Osteocyte (in vitro differentiated cells): ENCODE measurements around the gene CAMK2B. TPM values are rescaled to one million over a fixed set of nuclear protein-coding genes. Genes with fewer than 3 reads are reported as not detected.
"Not testable (repeated sequence)": the region's sequence is repeated elsewhere in the genome, so short reads cannot be mapped to it uniquely, and the experiment has no call there.

Experiments
- DNase-seq: peaks from one replicate; pipeline ENCODE4 v3.0.0; 2021; ENCODE audit warnings: mixed read lengths; ENCODE audit not compliant: unreplicated experiment; ENCODE audit errors: extremely low spot score
- H3K27ac Mint-ChIP-seq: one replicate; pipeline ENCODE4 v1.8.0; 2021; ENCODE audit warnings: mild to moderate bottlenecking, mixed read lengths; ENCODE audit not compliant: unreplicated experiment
- H3K27me3 Mint-ChIP-seq: one replicate; pipeline ENCODE4 v1.8.0; 2021; ENCODE audit warnings: mixed read lengths; ENCODE audit not compliant: unreplicated experiment
- H3K36me3 Mint-ChIP-seq: one replicate; pipeline ENCODE4 v1.8.0; 2021; ENCODE audit warnings: mixed read lengths; ENCODE audit not compliant: unreplicated experiment
- H3K4me1 Mint-ChIP-seq: one replicate; pipeline ENCODE4 v1.8.0; 2021; ENCODE audit warnings: mixed read lengths; ENCODE audit not compliant: unreplicated experiment
- H3K4me3 Mint-ChIP-seq: one replicate; pipeline ENCODE4 v1.8.0; 2021; ENCODE audit warnings: mild to moderate bottlenecking, moderate library complexity, mixed read lengths; ENCODE audit not compliant: unreplicated experiment
- H3K9me3 Mint-ChIP-seq: one replicate; pipeline ENCODE4 v1.8.0; 2021; ENCODE audit warnings: mixed read lengths; ENCODE audit not compliant: unreplicated experiment
- total RNA-seq: library from RNA; stranded (reverse); gene quantifications from 2 replicates; pipeline ENCODE4 v1.2.1, GENCODE V29; 2021
- TF ChIP-seq, protein P1 (sequence below): fragments of 200-600 bp; sonication (generic); IDR thresholded peaks from 2 replicates; pipeline ENCODE4 v1.5.0; 2021; ENCODE audit warnings: antibody characterized with exemption, mild to moderate bottlenecking, moderate library complexity

CAMK2B gene
- total RNA-seq, 1 donor from 2014 or later, result not detected

DNA sequence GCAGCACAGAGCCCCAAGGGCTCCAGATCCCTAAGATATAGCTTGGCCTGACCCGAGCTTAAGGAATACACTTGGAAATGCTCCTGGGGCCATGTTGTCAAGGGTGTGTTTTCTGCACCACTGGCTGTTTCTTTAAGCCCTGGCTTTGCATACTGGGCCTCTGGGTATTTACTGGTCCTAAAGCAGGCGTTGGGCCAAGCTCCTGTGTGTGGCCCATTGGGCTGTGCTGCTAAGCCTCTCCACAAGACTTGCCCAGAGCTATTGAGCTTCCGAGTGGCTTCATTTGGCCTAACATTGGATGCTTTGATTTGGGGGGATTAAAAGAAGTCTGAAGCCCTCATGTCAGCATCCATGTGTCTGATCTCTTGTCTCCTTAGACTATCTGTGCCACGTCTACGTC is 119.4 kb downstream of the CAMK2B start:
- Mint-ChIP-seq H3K27me3 (no peaks in the 10 kb centered on the region), H3K27ac (no peak overlapping the region), H3K36me3 (peaks cover 39% of the 10 kb centered on the region), H3K4me1 (peaks cover 22% of the 10 kb centered on the region), H3K4me3 (no peak overlapping the region), H3K9me3 (no peaks in the 10 kb centered on the region)
- TF ChIP-seq, protein P1, sequence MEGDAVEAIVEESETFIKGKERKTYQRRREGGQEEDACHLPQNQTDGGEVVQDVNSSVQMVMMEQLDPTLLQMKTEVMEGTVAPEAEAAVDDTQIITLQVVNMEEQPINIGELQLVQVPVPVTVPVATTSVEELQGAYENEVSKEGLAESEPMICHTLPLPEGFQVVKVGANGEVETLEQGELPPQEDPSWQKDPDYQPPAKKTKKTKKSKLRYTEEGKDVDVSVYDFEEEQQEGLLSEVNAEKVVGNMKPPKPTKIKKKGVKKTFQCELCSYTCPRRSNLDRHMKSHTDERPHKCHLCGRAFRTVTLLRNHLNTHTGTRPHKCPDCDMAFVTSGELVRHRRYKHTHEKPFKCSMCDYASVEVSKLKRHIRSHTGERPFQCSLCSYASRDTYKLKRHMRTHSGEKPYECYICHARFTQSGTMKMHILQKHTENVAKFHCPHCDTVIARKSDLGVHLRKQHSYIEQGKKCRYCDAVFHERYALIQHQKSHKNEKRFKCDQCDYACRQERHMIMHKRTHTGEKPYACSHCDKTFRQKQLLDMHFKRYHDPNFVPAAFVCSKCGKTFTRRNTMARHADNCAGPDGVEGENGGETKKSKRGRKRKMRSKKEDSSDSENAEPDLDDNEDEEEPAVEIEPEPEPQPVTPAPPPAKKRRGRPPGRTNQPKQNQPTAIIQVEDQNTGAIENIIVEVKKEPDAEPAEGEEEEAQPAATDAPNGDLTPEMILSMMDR, result no peak
- no peak for DNase-seq

DNA sequence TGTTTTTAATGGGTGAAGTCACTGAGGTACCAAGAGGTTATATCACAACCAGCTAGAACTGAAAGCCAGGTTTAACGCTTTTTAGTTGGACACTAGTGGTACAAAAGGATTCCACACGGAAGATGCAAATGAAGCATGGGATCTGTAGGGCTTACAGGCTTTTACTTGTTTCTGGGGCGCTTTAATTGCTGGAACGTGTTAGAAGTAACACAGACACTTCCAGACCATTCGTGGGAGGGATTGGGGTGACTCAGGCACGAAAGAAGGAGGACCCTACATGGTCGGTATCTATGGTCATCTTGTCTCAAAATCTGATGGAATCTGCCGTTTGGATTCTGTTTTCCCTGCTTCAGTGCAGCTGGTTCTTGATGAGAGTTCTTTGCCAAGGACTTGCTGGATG is 123.6 kb downstream of the CAMK2B start:
- DNase-seq, result no peak
- TF ChIP-seq, protein P1, result no peak
- peaks cover 16% of the 10 kb centered on the region for H3K36me3 Mint-ChIP-seq
- peaks cover 22% of the 10 kb centered on the region for H3K4me1 Mint-ChIP-seq
- peak overlapping the region; percentile 65 for H3K27ac Mint-ChIP-seq
- no peaks in the 10 kb centered on the region for H3K9me3 Mint-ChIP-seq
- H3K27me3 Mint-ChIP-seq, result peaks cover 10% of the 10 kb centered on the region
- H3K4me3 Mint-ChIP-seq, result peak overlapping the region; percentile 80

- TF ChIP-seq, protein P1, result peak; percentile 61
- Mint-ChIP-seq H3K4me3 (peak within 1 kb of the TSS; percentile 80), H3K27me3 (peaks cover 13% of the 10 kb centered on the region), H3K36me3 (peaks cover 13% of the 10 kb centered on the region), H3K27ac (peak within 1 kb of the TSS; percentile 65), H3K9me3 (no peaks in the 10 kb centered on the region), H3K4me1 (peaks cover 22% of the 10 kb centered on the region)
- peak; percentile 94 for DNase-seq
These were observed 124.5 kb downstream of the CAMK2B start, which contains the start of gene YKT6 for GRCh38 chr7:44200699-44201461. Gene YKT6 (plus strand): TSS chr7:44200978. CDS start chr7:44201136, 158 bp downstream.

GRCh38 chr7:44200163-44200562 is 125.2 kb downstream of the CAMK2B start:
- not testable (repeated sequence) for H3K27ac Mint-ChIP-seq, H3K36me3 Mint-ChIP-seq, DNase-seq, H3K9me3 Mint-ChIP-seq
- H3K4me1 Mint-ChIP-seq, result peaks cover 22% of the 10 kb centered on the region
- H3K27me3 Mint-ChIP-seq, result peaks cover 13% of the 10 kb centered on the region
- H3K4me3 Mint-ChIP-seq, result peak overlapping the region; percentile 42

DNA sequence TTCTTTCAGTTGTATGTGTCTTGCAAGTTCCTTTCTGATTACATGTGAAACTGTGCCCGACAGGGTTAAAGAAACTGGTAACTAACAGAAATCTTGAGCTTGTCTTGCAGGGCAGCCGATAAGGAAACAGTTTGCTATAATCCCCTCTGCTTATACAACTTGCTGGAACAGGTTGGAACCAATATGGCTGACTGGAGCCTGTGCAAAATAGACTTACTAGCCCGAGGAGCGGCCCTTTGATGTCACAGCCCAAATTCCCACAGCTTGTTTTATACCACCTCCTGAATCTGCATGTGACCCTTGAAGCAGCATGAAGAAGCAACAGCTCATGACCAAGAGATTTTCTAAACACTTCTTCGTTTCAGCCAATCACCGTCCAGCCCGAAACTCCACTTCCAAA is 127.9 kb downstream of the CAMK2B start:
- peaks cover 11% of the 10 kb centered on the region for H3K4me1 Mint-ChIP-seq
- peaks cover 21% of the 10 kb centered on the region for H3K27me3 Mint-ChIP-seq
- no peak overlapping the region for H3K4me3 Mint-ChIP-seq

More for the DNA sequence above, 127.9 kb downstream of the CAMK2B start:
- no peak for DNase-seq
- H3K27ac Mint-ChIP-seq, result no peak overlapping the region
- TF ChIP-seq, protein P1, result no peak
- H3K9me3 Mint-ChIP-seq, result no peaks in the 10 kb centered on the region
- H3K36me3 Mint-ChIP-seq, result no peaks in the 10 kb centered on the region
